GM21367 (cell line): ENCODE results near the gene MECP2.
A peak's percentile ranks its signal among the peaks of the same experiment; 100 is the strongest.

Experiments
- ATAC-seq: cut with Tn5 transposase; IDR thresholded peaks from one replicate; pipeline ENCODE4 v1.9.1; 2021; ENCODE audit not compliant: unreplicated experiment

Gene MECP2

GRCh38 chrX:154116426-154117211 lies 19.1 kb upstream of the MECP2 start:
- no peak for ATAC-seq

- no peak for ATAC-seq
Observed at GRCh38 chrX:154115750-154116149, 18.2 kb upstream of the MECP2 start.

GRCh38 chrX:154115071-154115470 lies 17.6 kb upstream of the MECP2 start:
- no peak for ATAC-seq

- no peak for ATAC-seq
Observed at GRCh38 chrX:154114652-154115051, 17.1 kb upstream of the MECP2 start.

GRCh38 chrX:154113729-154114128 lies 16.2 kb upstream of the MECP2 start:
- ATAC-seq: no peak

- no peak for ATAC-seq
Observed at GRCh38 chrX:154098551-154098950, 1.0 kb upstream of the MECP2 start.

- peak; percentile 26 for ATAC-seq
Observed at GRCh38 chrX:154097003-154097588, 421 bp downstream of the MECP2 start.

- no peak for ATAC-seq
Observed at GRCh38 chrX:154096140-154097002, 1.1 kb downstream of the MECP2 start.

GRCh38 chrX:154094833-154095232 lies 2.7 kb downstream of the MECP2 start:
- ATAC-seq: no peak

- no peak for ATAC-seq
Observed at GRCh38 chrX:154093965-154094364, 3.6 kb downstream of the MECP2 start.

GRCh38 chrX:154092371-154092770 lies 5.1 kb downstream of the MECP2 start:
- no peak for ATAC-seq

GRCh38 chrX:154091678-154092077 lies 5.8 kb downstream of the MECP2 start:
- no peak for ATAC-seq

GRCh38 chrX:154090731-154091130 lies 6.8 kb downstream of the MECP2 start:
- no peak for ATAC-seq

GRCh38 chrX:154084449-154085300 lies 12.8 kb downstream of the MECP2 start:
- no peak for ATAC-seq

GRCh38 chrX:154083126-154083517 lies 14.4 kb downstream of the MECP2 start:
- no peak for ATAC-seq

GRCh38 chrX:154082396-154083125 lies 15.0 kb downstream of the MECP2 start:
- ATAC-seq: no peak

- no peak for ATAC-seq
Observed at GRCh38 chrX:154077101-154077500, 20.4 kb downstream of the MECP2 start.

- no peak for ATAC-seq
Observed at GRCh38 chrX:154074199-154074598, 23.3 kb downstream of the MECP2 start.

- ATAC-seq: no peak
Observed at GRCh38 chrX:154072192-154072591, 25.3 kb downstream of the MECP2 start.

- ATAC-seq: no peak
Observed at GRCh38 chrX:154068560-154068959, 29.0 kb downstream of the MECP2 start.
